ENCODE results near the gene ANKRD34B.

GRCh38 chr5:80568251-80568650, 1.8 kb downstream of the ANKRD34B start:
- TF ChIP-seq YY1 (IDR thresholded peaks at IDR 0.05; ENCODE audit: insufficient read depth, insufficient read length), result no peak
- TF ChIP-seq ZNF274 (IDR thresholded peaks at IDR 0.05; ENCODE audit: low read depth, low read length), result no peak
- no peak for TF ChIP-seq SUZ12 (IDR thresholded peaks at IDR 0.05; ENCODE audit: extremely low read depth, insufficient read depth, insufficient read length)
